Measurements from ENCODE around the gene MAPK8IP1. TPM values are rescaled to one million over a fixed set of nuclear protein-coding genes. Genes with fewer than 3 reads are reported as not detected.

Gene MAPK8IP1
- polyA plus RNA-seq, 4 donors = 9.5 to 23.1 (median 11.8) TPM

GRCh38 chr11:45922425-45923082 lies 37.1 kb downstream of the MAPK8IP1 start, which contains the start of gene LARGE2:
Gene LARGE2 (plus strand): TSS chr11:45922656. CDS start chr11:45922883, 227 bp downstream.
- no peak for DNase-seq (ENCODE audit: low read depth in 4 of 4, low spot score in 3 of 4)

GRCh38 chr11:45924036-45924915 lies 38.8 kb downstream of the MAPK8IP1 start:
- no peak for DNase-seq (ENCODE audit: low read depth in 4 of 4, low spot score in 3 of 4)

GRCh38 chr11:45924927-45925326 lies 39.5 kb downstream of the MAPK8IP1 start:
- no peak for DNase-seq (ENCODE audit: low read depth in 4 of 4, low spot score in 3 of 4)

GRCh38 chr11:45925550-45925949 lies 40.1 kb downstream of the MAPK8IP1 start:
- no peak for DNase-seq (ENCODE audit: low read depth in 4 of 4, low spot score in 3 of 4)

GRCh38 chr11:45926001-45926401 lies 40.5 kb downstream of the MAPK8IP1 start:
- no peak for DNase-seq (ENCODE audit: low read depth in 4 of 4, low spot score in 3 of 4)

GRCh38 chr11:45926536-45927331 lies 41.3 kb downstream of the MAPK8IP1 start:
- DNase-seq (ENCODE audit: low read depth in 4 of 4, low spot score in 3 of 4) = no peak

- no peak for DNase-seq (ENCODE audit: low read depth in 4 of 4, low spot score in 3 of 4)
Measured at GRCh38 chr11:45927332-45927683, 41.9 kb downstream of the MAPK8IP1 start.

- DNase-seq (ENCODE audit: low read depth in 4 of 4, low spot score in 3 of 4) = no peak
Measured at GRCh38 chr11:45927684-45928413, 42.4 kb downstream of the MAPK8IP1 start.

GRCh38 chr11:45928535-45929215 lies 43.2 kb downstream of the MAPK8IP1 start:
- DNase-seq (ENCODE audit: low read depth in 4 of 4, low spot score in 3 of 4) = no peak

- DNase-seq (ENCODE audit: low read depth in 4 of 4, low spot score in 3 of 4) = no peak
Measured at GRCh38 chr11:45929486-45930030, 44.1 kb downstream of the MAPK8IP1 start.

GRCh38 chr11:45930031-45930794 lies 44.8 kb downstream of the MAPK8IP1 start:
- DNase-seq (ENCODE audit: low read depth in 4 of 4, low spot score in 3 of 4) = no peak

- DNase-seq (ENCODE audit: low read depth in 4 of 4, low spot score in 3 of 4) = no peak
Measured at GRCh38 chr11:45930951-45931570, 45.6 kb downstream of the MAPK8IP1 start.

GRCh38 chr11:45931739-45932138 lies 46.3 kb downstream of the MAPK8IP1 start:
- no peak for DNase-seq (ENCODE audit: low read depth in 4 of 4, low spot score in 3 of 4)

- DNase-seq (ENCODE audit: low read depth in 4 of 4, low spot score in 3 of 4) = no peak
Measured at GRCh38 chr11:45932217-45932616, 46.8 kb downstream of the MAPK8IP1 start.

GRCh38 chr11:45933131-45933831 lies 47.8 kb downstream of the MAPK8IP1 start:
- no peak for DNase-seq (ENCODE audit: low read depth in 4 of 4, low spot score in 3 of 4)

GRCh38 chr11:45933846-45934579 lies 48.6 kb downstream of the MAPK8IP1 start:
- no peak for DNase-seq (ENCODE audit: low read depth in 4 of 4, low spot score in 3 of 4)
